Activated CD4-positive, CD25-positive, alpha-beta regulatory T cell treated with anti-CD3 and anti-CD28 coated beads, Interleukin-2, amount 50 U/mL, for 72 hours (primary cell): Measurements from ENCODE around the gene EGFLAM.
A peak's percentile ranks its signal among the peaks of the same experiment; 100 is the strongest.

ENCODE experiments used
- DNase-seq: peaks from one replicate; pipeline ENCODE4 v3.0.0; 2021

Gene EGFLAM

DNA sequence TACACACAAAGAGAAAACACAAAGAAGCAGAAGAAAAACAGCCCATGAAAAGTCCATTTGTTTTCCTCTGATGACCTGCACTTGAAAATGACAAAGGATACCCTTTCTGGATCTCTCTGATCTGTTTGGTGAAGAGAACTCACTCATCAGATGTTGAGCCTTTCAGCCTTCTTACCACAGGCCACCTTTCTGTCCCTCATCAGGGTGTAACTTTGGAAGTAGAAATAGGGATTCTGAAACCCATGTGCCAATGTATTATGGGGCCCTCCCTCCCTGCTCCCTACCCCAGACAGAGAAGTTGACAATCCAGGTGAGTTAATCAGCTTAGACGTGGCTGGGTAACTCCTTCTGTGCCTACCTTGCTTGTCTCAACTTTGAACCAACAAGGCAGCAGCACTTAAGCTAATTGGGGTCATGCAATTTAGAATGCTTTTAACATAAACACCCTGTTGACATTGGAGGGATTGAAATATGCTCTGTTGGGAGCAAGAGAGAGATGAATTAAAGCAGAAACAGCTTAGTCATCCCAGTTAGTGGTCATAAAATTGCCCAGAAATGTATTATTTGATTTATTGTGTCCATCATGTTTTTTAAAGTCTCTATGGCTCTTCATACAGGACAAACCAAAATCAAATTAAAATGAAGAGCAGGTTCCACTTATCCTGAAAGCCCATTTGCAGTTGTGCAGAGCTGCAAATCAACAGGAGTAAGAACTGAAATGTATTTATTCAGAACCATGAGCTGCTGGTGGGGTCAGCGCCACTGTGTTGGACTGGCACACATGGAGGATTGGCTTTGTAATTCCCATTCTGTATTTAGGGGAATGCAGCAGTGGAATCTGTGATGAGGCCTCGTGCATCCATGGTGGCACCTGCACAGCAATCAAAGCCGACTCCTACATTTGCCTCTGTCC, 166.0 kb downstream of the EGFLAM start:
- no peak for DNase-seq

DNA sequence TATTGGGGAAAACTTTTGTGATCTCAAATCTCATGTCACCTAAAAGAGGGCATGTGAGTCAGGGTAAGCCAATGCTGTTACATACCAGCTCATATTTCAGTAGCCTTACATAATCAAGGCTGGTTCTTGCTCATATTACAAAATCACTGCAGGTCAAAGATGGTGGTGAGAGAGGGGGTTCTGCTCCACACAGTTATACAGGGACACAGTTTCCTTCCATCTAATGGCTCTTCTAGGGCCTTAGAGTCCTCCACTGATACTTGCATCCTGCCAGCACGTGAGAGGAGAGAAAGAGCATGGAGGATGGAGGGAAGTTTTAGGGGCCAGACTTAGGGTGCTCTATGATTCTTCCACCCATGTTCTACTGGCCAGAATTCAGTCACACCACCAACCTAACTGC, 168.1 kb downstream of the EGFLAM start:
- no peak for DNase-seq

DNA sequence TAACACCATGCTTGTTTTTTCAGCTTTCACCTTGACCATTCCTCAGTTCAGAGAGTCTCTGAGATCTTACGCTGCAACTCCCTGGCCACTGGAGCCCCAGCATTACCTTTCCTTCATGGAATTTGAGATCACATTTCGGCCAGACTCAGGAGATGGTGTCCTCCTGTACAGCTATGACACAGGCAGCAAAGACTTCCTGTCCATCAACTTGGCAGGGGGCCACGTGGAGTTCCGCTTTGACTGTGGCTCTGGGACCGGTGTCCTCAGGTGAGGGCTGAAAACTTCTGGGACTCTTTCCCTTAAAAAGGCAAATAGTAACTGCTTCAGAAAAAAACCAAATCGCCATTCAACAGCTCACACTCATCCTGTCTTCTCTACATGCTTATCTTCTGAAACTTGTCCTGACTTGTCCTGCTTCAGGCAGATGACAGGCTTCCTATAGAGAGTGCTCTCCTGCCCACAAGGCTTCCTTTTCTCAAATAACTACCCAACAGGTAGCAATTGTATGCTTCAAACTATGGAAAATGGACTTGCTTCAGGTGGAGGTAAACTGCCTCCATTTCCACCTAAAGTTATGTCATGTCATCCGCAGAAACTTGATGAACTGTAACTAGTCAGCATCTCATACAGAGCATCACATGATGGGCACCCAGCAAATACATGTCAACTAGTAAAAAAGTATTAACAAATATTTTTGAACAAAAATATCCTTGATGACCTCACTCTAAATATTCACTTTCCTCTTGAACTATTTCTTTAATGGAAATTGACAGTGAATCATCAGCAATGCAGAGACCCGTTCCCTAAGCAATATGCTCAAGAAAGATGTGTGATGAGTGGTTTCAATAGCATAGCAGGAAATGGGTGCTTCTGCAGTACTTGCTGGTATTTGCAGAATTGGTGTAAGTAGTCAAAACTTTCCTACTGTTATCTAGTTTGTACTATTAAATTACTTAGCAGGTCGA, 168.9 kb downstream of the EGFLAM start:
- no peak for DNase-seq

DNA sequence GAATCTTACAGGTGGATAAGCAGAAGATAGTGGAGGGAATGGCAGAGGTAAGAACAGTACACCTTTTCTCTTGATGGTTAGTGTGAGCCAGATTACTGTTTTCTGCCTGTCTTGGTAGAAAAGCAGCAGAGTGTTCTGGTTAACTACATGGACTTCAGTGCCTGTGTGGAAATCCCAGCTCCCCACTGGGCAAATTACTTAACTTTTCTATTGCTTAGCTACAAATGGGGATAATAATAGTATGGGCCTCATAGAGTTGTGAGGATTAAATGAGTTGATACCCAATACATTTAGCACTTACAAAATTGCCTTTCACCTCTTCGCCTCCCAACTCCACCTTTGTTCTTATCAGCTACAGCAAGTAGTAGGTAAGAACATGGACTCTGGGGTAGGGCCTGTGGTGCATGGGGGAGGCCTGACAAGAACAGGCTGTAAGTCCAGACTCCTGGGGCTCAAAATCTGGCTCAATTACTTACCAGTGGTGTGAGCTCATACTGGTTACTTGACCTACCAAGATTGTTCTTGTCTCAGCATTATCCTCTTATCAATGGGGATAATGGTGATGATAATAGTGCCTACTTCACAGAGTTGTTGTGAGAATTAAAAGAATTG, 173.0 kb downstream of the EGFLAM start:
- no peak for DNase-seq

- DNase-seq, result no peak
These were observed 175.0 kb downstream of the EGFLAM start for GRCh38 chr5:38433160-38433861.

GRCh38 chr5:38434966-38435705, 176.8 kb downstream of the EGFLAM start:
- DNase-seq, result no peak

- DNase-seq, result no peak
These were observed 180.4 kb downstream of the EGFLAM start for GRCh38 chr5:38438757-38439156.

DNA sequence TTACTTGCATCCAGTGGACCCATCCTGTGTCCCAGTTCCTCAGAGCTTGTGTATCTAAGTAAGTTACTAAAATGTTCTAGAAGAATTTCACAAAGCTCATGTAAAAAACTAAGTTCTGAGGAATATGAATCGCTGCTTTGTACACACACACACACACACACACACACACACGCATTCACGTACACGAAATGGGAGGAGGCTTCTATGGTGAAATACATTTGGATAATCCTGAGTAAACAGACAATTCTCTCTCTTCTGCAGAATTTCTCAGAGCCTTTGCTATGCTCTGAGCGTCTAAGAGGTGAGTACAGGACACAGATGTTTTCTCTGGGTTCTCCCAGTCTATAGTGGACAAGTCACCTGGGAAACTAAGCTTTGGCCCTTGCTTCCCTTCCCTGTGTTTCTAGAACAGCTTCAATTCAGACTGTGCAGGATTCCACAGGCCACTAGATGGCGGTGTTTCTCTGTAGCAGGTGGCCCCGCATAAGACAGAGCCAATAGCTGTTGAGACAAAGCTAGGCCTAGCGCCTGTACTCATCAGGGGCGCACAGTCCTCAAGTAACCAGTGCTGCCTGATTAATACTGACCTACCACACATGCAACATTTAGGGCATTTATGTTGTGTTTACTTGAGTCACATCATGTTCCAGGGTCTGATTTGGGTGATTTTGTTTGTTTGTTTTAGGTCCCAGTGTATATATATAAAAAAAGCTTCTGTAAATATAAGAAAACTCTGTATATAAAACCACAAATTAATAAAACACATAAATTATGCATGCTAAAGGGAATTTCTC, 183.3 kb downstream of the EGFLAM start:
- DNase-seq, result peak; percentile 79

- no peak for DNase-seq
These were observed 183.9 kb downstream of the EGFLAM start for GRCh38 chr5:38442247-38442573.

DNA sequence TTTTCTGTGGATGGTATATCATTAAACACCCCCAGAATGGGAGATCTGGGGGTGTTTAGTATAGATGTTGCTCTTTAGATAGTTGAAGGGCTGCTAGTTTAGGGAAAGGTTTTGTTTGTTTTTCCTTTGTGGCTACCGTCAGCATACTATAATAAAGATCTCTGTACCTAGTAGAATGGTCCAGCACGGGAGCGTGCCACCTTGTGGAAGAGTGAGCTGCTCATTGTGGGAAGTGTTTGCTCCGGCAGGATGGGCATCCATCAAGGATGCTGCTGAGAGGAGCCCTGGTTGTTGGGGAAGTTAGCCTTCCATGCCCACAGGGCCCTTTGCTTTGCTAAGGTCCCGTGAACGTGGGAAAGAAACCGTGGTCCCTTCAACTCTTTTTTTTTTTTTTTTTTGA, 185.0 kb downstream of the EGFLAM start:
- no peak for DNase-seq

- no peak for DNase-seq
These were observed 187.1 kb downstream of the EGFLAM start for GRCh38 chr5:38445374-38446028.

- no peak for DNase-seq
These were observed 187.7 kb downstream of the EGFLAM start for GRCh38 chr5:38446029-38446522.

GRCh38 chr5:38447056-38447455, 188.7 kb downstream of the EGFLAM start:
- DNase-seq, result no peak

DNA sequence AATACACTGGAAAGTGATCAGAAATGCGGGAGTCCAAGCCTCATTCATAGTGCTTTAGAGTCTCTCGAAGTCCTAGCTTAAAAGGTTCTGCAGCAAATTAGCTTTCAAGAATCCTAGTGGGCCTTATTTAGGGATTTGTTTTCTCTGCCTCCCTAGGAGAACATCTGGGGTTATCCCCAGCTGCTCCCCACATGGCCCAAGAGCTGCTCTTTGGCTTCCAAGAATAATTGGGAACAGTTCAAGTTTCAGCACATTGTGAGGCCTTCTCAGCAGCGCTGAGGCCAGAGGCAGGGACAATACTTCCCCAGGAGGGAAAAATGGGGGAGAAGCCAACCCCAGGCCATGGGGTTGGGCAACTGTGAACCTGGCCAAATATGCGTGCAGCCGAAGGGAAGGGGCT, 189.4 kb downstream of the EGFLAM start:
- no peak for DNase-seq

DNA sequence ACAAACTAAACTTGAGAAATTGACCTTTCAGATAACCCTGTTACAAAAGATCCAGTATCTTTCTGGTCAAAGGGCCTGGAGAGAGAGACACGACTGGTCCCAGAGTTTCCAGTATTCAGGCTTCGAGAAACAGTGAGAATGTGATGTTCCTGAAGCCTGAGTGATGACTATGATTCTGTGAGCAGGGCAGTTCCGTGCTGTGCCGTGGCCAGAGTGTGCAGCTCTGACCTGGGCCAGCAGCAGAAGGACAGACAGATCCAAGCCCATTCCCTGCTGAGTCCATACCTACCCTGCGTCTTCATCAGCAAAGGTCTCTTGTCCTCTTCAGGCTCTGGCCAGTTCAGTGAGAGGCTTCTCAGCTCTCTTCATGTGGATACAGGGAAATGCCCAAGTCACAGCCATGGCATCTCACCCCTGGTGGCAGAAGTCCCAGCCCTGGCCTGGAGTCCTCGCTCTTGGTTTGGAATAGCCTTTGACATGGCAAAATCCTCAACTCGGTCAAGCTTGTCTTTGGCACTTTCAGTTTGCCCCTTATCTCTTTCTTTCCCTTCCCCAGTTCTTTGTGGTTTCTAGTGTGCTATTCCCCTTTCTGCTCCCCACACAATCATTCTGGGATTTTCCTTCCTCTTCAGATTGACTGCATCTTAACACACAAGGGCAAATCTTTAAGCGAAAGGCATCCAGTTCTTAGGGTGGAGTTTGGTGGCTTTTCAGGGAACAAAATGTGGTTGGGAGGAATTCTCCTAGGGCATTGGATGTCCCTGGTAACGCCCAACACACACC, 190.4 kb downstream of the EGFLAM start:
- DNase-seq, result no peak

DNA sequence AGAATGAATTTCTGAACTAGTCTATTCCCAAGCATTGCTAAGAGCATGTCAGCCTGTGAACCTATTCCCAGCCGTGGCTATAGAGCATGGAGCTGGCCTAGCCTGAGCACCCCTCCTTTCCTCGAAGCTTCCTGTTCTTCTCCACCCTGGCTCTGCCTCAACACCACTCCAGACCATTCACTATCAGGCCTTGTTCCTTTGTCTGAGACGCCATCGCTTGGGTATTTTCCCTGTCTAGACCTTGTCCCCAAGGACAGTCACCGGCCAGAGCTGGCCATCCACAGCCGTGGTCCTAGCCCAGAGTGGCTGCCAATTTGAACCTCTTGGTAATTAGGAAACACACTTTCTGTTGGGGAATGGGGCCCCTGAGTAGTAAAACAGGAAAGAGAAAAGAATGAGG, 192.3 kb downstream of the EGFLAM start:
- no peak for DNase-seq

- no peak for DNase-seq
These were observed 192.8 kb downstream of the EGFLAM start for GRCh38 chr5:38451074-38451725.

- no peak for DNase-seq
These were observed 193.8 kb downstream of the EGFLAM start for GRCh38 chr5:38452201-38452600.

GRCh38 chr5:38453506-38453905, 195.1 kb downstream of the EGFLAM start:
- no peak for DNase-seq
